Gastrocnemius medialis (tissue), 4 donors: ENCODE data around the gene RHOB.

ENCODE experiments used
- POLR2A ChIP-seq, 2 donors: fragments of 450-650 bp; IDR thresholded peaks; one replicate each; pipeline ENCODE4 v1.6.1; 2017; ENCODE audit warnings: antibody characterized with exemption in 2 of 2, mild to moderate bottlenecking in 2 of 2, moderate library complexity in 2 of 2
- TF ChIP-seq, protein P1 (sequence below), 5 experiments: fragments of 450-650 bp in 3 of 5; fragments of 200-600 bp in 2 of 5; sonication (generic) in 2 of 5; IDR thresholded peaks in 4 of 5; conservative IDR thresholded peaks in 1 of 5; 1 replicate in 4 of 5; 2 replicates in 1 of 5; pipeline ENCODE4 v1.5.1; 2016 to 2019; ENCODE audit warnings: antibody characterized with exemption in 5 of 5, mild to moderate bottlenecking in 3 of 5, moderate library complexity in 3 of 5

GRCh38 chr2:20456636-20457426 is 10.0 kb downstream of the RHOB start:
- TF ChIP-seq, protein P1, sequence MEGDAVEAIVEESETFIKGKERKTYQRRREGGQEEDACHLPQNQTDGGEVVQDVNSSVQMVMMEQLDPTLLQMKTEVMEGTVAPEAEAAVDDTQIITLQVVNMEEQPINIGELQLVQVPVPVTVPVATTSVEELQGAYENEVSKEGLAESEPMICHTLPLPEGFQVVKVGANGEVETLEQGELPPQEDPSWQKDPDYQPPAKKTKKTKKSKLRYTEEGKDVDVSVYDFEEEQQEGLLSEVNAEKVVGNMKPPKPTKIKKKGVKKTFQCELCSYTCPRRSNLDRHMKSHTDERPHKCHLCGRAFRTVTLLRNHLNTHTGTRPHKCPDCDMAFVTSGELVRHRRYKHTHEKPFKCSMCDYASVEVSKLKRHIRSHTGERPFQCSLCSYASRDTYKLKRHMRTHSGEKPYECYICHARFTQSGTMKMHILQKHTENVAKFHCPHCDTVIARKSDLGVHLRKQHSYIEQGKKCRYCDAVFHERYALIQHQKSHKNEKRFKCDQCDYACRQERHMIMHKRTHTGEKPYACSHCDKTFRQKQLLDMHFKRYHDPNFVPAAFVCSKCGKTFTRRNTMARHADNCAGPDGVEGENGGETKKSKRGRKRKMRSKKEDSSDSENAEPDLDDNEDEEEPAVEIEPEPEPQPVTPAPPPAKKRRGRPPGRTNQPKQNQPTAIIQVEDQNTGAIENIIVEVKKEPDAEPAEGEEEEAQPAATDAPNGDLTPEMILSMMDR (IDR thresholded peaks at IDR 0.05 in 4 of 5, conservative IDR thresholded peaks at IDR 0.05 in 1 of 5), result no peak
- TF ChIP-seq POLR2A (IDR thresholded peaks at IDR 0.05), result no peak
